HepG2 (cell line): ENCODE measurements around the gene ZFP36L2. TPM values are rescaled to one million over a fixed set of nuclear protein-coding genes. Genes with fewer than 3 reads are reported as not detected.

Experiments used
- ARNTL ChIP-seq: sonication (generic); formaldehyde crosslinking; IDR thresholded peaks from 2 replicates; pipeline ENCODE4 v1.4.0; 2020; ENCODE audit warnings: mild to moderate bottlenecking, missing genetic modification reagents
- BCLAF1 ChIP-seq: fragments of 450-650 bp; IDR thresholded peaks from 2 replicates; pipeline ENCODE4 v1.6.1; 2017; ENCODE audit warnings: mild to moderate bottlenecking
- ESRRA ChIP-seq: sonication (generic); formaldehyde crosslinking; IDR thresholded peaks from 2 replicates; pipeline ENCODE4 v1.5.1; 2020; ENCODE audit warnings: mild to moderate bottlenecking, low read depth, missing genetic modification reagents
- HIC2 ChIP-seq: sonication (generic); formaldehyde crosslinking; IDR thresholded peaks from 2 replicates; pipeline ENCODE4 v1.9.0; 2022; ENCODE audit warnings: low read depth, missing genetic modification reagents
- HMGXB4 ChIP-seq, 2 experiments: sonication (generic) in 1 of 2; formaldehyde crosslinking in 1 of 2; IDR thresholded peaks; 2 replicates each; pipeline versions ENCODE4 v1.4.0 to v1.6.1; 2018 to 2020; ENCODE audit warnings: missing genetic modification reagents in 2 of 2, borderline replicate concordance in 1 of 2, low read depth in 1 of 2, mild to moderate bottlenecking in 1 of 2, missing biosample characterization in 1 of 2
- HNRNPL ChIP-seq: fragments of 200-400 bp; formaldehyde crosslinking; IDR thresholded peaks from 2 replicates; pipeline ENCODE4 v1.6.1; 2017; ENCODE audit warnings: mild to moderate bottlenecking, low read depth, low read length
- KDM4B ChIP-seq: sonication (generic); formaldehyde crosslinking; IDR thresholded peaks from 2 replicates; pipeline ENCODE4 v1.4.0; 2020; ENCODE audit warnings: missing genetic modification reagents
- NBN ChIP-seq: fragments of 450-650 bp; conservative IDR thresholded peaks from 2 replicates; pipeline ENCODE4 v1.6.1; 2017
- NCOA5 ChIP-seq: sonication (generic); formaldehyde crosslinking; IDR thresholded peaks from 2 replicates; pipeline ENCODE4 v1.4.0; 2020; ENCODE audit warnings: missing genetic modification reagents
- NONO ChIP-seq, 2 experiments: fragments of 450-650 bp in 1 of 2; sonication (generic) in 1 of 2; formaldehyde crosslinking in 1 of 2; IDR thresholded peaks in 1 of 2; conservative IDR thresholded peaks in 1 of 2; 2 replicates each; pipeline versions ENCODE4 v1.6.1 to v1.8.0; 2017 to 2022; ENCODE audit warnings: mild to moderate bottlenecking in 1 of 2, missing genetic modification reagents in 1 of 2, moderate library complexity in 1 of 2
- REPIN1 ChIP-seq: sonication (generic); formaldehyde crosslinking; IDR thresholded peaks from 2 replicates; pipeline ENCODE4 v1.8.0; 2022; ENCODE audit warnings: missing genetic modification reagents, low read depth, mild to moderate bottlenecking, borderline replicate concordance
- TEF ChIP-seq: sonication (generic); formaldehyde crosslinking; IDR thresholded peaks from 2 replicates; pipeline ENCODE4 v1.5.0; 2020; ENCODE audit warnings: missing genetic modification reagents
- ZBTB10 ChIP-seq: sonication (generic); formaldehyde crosslinking; IDR thresholded peaks from 2 replicates; pipeline ENCODE4 v1.4.0; 2020; ENCODE audit warnings: missing genetic modification reagents, borderline replicate concordance
- ZEB1 ChIP-seq: IDR thresholded peaks from 2 replicates; pipeline ENCODE4 v1.6.1; 2012; ENCODE audit warnings: mild to moderate bottlenecking, low read depth, inconsistent platforms; ENCODE audit not compliant: insufficient replicate concordance
- ZNF274 ChIP-seq: sonication (generic); formaldehyde crosslinking; IDR thresholded peaks from 2 replicates; pipeline ENCODE4 v1.5.1; 2020; ENCODE audit warnings: mild to moderate bottlenecking, missing genetic modification reagents
- ZNF781 ChIP-seq: sonication (generic); formaldehyde crosslinking; IDR thresholded peaks from 2 replicates; pipeline ENCODE4 v1.5.1; 2020; ENCODE audit warnings: borderline replicate concordance, mild to moderate bottlenecking, missing genetic modification reagents; ENCODE audit errors: not compliant biosample characterization
- polyA plus RNA-seq, 8 experiments: library from polyadenylated mRNA; depleted of rRNA in 3 of 8; stranded (reverse) in 7 of 8; unstranded in 1 of 8; fragments of >200 nt; fragmentation: Illumina TruSeq in 4 of 8; extraction: Trizol in 4 of 8; gene quantifications; 2 replicates each; pipeline versions ENCODE4 v1.2.1 to v1.2.3, GENCODE V29; 2011 to 2016; ENCODE audit warnings: low read depth in 4 of 8, missing spikeins in 1 of 8, mixed read lengths in 1 of 8; ENCODE audit not compliant: insufficient read depth in 1 of 8
- total RNA-seq, 5 experiments: library from RNA; depleted of rRNA; stranded (reverse); fragments of >200 nt; fragmentation: Illumina TruSeq; extraction: Trizol; gene quantifications; 2 replicates each; pipeline ENCODE4 v1.2.3, GENCODE V29; 2016; ENCODE audit warnings: low read depth in 1 of 5

The ZFP36L2 gene
- total and polyA plus RNA-seq, 2 of the 13 experiments (the other 11 are each of a cell fraction or from before 2014, with no cell fraction given): 11.2 to 21.8 TPM

GRCh38 chr2:43219383-43220228 is 6.8 kb downstream of the ZFP36L2 start (continued):
- TF ChIP-seq HIC2: peak; percentile 43; the same call in 1 of the 2 replicates
- peak; percentile 19; the same call in 1 of the 2 replicates for TF ChIP-seq ZBTB10 (CRISPR knock-in tag)
- TF ChIP-seq NCOA5: no peak
- TF ChIP-seq ARNTL (CRISPR knock-in tag): peak; percentile 32
- TF ChIP-seq BCLAF1: no peak
- TF ChIP-seq TEF (CRISPR knock-in tag): no peak
- TF ChIP-seq NBN: no peak
- TF ChIP-seq NONO (IDR thresholded peaks at IDR 0.05): no peak
- TF ChIP-seq NONO (CRISPR knock-in tag; conservative IDR thresholded peaks at IDR 0.05): peak; percentile 85
- peak; percentile 66 to 90; a peak in 3 of 4 replicates for TF ChIP-seq HMGXB4 (CRISPR knock-in tag; IDR thresholded peaks at IDR 0.05; ENCODE audit: borderline replicate concordance in 1 of 2, low read depth in 1 of 2)
- peak; percentile 49; the same call in 1 of the 2 replicates for TF ChIP-seq ESRRA (CRISPR knock-in tag)
- TF ChIP-seq ZEB1: no peak
- peak; percentile 66 for TF ChIP-seq HNRNPL
- no peak; the same call in 1 of the 2 replicates for TF ChIP-seq REPIN1 (CRISPR knock-in tag)
- TF ChIP-seq ZNF274 (CRISPR knock-in tag): peak; percentile 77
- no peak for TF ChIP-seq ZNF781
- TF ChIP-seq KDM4B (CRISPR knock-in tag): no peak
